UCSD-AML1 (cell line): ENCODE results near the gene PPP1R11.

Experiments
- DNase-seq: peaks from one replicate; lab custom pipeline; 2025; ENCODE audit not compliant: unreplicated experiment; lab: John Stamatoyannopoulos, UW

PPP1R11 gene

DNA sequence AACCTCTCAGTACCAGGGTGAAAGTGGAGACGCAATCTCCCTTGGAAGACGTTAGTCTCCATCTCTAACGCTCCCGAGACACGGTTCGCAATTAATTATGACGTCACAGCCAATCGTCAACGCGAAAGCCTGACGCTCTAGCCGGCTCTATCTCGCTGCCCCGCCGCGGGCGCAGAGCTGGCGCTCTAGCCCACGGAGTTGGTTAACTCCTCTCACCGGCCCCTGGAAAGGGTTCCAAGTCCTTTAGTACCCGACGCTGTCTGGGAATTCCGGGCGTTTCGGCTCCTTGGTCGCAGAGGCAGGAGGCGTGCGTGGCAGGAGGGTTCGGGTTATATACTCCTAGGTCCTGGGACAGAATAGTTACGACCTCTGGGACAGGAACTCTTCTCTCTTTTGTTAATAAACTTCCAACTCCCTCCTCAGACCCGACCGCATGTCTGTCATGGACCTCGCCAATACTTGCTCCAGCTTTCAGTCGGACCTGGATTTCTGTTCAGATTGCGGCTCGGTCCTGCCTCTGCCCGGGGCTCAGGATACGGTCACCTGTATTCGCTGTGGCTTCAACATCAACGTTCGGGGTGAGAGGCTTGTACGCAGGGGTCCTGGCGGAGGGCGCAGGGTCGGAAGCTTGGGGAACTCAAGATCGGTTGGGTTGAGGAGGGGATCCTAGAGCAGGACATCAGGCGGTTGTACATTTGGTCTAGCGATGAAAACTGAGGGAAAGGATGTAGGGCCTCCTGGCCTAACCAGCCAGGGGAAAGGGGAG lies 5.7 kb upstream of the PPP1R11 start, which contains the start of gene POLR1H:
Gene POLR1H, plus strand, starts transcription at position 174 of the 766 bp plus-strand sequence. Its CDS starts 260 bp downstream, at position 434.
- peak; percentile 90 for DNase-seq

DNA sequence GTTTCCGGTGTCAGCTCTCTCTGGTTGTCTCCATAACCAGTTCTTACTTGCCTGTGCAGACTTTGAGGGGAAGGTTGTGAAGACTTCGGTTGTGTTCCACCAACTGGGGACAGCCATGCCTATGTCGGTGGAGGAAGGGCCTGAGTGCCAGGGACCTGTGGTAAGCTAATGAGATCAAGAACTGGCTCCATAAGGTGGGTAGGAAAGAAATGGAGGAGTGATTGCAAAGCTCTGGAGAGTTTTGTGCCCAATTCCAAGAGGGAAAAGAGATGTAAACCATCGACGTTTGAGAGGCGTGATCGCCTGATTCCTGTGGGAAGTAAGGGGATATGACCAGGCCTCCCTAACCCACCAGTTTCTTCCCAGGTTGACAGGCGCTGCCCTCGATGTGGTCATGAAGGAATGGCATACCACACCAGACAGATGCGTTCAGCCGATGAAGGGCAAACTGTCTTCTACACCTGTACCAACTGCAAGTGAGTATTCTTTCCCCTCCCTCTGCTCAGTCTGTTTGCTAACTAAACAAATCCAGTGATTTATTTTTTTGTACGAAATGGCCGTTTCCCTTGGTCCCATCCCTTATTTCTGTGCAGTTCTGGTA lies 5.0 kb upstream of the PPP1R11 start:
- no peak for DNase-seq

DNA sequence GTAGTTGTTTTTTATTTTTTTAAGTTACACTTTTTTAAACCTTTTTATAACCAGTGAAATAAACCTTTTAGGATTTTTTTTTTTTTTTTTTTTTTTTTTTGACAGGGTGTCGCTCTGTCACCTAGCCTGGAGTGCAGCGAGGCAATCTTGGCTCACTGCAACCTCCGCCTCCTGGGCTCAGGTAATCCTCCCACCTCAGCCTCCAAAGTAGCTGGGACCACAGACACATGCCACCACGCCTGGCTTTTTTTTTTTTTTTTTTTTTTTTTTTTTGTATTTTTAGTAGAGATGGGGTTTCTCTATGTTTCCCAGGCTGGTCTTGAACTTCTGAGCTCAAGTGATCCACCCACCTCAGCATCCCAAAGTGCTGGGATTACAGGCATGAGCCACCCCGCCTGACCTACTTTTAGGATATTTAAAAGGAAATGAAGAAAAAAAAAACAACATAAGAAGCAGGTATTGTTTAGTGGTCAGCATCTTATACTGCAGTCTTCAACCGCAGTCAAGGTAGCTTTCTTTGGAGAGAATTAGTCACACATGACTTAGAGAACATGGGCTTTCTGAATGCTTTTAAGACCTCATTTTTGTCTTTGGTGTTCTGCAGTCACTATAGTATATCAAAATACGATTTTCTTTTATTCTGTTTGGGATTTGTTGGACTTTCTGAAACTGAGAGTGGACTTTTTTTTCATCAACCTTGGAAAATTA lies 4.4 kb upstream of the PPP1R11 start:
- DNase-seq: no peak

DNA sequence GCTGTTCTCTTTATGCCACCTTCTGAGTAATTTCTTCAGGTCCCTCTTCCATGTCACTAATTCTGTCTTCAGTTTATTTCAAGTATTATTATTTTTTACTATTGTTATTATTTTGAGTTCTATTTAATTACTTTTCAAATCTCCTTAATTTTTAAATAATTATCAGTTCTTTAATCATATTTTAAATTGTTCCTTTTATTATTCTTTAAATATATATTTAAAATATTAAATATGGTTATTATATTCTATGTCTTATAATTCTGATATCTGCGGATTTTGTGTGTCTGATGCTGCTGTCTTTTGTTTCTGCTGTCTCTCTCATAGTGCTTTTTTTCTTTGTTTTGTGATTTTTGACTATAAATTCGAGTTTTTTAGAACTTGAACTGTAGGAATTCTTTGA lies 3.7 kb upstream of the PPP1R11 start:
- DNase-seq: no peak

DNA sequence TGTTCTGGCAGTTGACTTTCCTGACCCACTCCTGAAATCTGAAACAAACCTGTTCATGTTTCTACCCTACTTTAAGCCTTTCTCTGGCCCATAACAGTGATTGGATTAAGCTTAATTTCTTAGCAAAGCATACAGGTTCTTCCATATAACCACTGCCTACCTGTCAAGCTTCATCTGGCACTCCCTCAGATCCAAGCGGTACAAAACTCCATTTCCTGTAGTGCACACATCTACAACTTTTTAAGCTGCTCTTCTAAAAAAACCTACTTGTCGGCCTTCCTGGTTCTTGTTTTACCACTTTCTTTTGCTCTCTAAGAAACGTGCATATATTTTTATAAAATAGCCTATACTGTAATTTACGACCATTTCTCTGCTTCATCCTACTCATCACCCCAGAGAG lies 916 bp upstream of the PPP1R11 start:
- no peak for DNase-seq

DNA sequence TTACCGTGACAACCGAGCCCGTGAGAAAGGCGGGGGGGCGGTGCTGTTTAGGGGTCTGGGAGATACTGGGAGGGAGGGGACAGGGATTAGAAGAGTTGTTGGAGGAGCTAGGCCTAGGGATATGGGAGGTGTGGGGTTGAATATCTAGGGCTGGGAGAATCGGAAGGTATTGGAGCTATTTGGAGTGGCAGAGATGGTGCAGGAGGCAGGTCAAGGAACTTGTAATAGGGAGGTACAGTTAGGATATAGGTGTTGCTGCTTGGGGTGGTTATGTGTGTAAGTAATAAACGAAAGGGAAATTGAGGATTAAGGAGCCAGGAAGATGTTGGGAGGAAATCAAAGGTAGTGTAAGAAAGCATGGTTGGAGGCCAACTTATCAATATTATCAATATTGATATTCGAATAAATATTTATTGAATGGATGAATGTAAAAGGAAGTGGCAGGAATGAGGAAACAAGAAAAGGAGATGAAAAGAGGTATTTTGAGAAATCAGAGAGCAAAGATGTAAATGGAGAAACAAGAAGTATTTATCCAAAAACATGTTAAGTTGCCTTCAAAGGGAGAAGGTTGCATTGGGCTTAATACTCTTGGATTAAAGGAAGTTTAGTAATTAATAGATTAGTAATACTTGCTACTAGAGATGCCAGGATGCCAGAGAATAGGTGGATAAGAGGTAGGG lies 602 bp downstream of the PPP1R11 start:
- no peak for DNase-seq

DNA sequence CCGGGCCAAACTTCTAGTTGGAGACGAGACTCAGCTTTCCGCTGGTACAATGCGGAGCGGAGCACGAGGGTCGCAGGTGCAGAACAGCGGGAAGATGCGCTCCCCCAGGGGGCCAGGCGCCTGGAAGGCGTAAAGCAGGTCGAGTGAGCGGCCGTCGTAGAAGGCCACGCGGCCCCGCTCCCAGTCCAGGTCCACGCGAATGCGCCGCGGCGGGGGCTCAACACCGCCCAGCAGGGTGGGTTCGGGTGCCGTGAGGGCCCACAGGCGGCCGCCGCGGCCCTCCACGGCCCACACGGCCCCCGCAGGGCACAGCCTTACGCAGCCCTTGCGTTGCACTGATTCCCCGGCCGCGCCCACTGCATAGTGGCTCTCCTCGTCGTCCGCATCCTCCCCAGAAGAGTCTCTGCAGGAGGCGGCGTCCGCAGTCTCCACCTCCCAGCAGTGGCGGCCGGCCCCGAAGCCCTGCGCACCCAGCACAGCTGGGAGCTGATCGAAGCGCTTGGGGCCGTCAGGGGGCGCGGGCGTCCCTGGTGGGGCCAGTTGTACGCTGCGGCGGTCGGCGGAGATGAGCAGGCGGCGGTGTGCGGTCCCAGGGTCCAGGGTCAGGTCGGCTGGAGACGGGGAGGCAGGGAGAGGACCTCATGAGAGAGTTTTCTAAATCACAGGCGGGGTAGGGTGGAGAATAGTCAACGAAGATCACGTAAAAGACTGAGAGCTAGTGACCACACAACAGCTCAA lies 4.3 kb downstream of the PPP1R11 start:
- DNase-seq: no peak

DNA sequence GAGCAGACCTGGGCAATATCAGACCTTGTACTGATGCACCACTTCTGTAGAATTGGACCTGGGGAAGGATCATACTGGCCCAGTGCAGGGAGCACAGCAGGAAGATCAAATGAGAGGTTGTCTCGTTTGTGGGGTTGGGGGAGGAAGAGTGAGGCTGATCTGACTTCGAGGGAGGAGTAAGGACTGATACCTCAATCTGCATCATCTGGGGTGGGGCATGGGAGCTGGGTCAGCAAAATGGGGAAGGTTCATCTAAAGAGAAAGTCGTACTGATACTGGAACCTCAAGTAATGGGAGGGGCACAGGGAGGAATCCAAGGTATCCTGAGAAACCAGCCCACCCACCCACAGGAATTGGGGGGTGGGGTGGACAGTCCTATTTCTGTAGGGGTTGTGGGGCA lies 4.9 kb downstream of the PPP1R11 start:
- DNase-seq: no peak

DNA sequence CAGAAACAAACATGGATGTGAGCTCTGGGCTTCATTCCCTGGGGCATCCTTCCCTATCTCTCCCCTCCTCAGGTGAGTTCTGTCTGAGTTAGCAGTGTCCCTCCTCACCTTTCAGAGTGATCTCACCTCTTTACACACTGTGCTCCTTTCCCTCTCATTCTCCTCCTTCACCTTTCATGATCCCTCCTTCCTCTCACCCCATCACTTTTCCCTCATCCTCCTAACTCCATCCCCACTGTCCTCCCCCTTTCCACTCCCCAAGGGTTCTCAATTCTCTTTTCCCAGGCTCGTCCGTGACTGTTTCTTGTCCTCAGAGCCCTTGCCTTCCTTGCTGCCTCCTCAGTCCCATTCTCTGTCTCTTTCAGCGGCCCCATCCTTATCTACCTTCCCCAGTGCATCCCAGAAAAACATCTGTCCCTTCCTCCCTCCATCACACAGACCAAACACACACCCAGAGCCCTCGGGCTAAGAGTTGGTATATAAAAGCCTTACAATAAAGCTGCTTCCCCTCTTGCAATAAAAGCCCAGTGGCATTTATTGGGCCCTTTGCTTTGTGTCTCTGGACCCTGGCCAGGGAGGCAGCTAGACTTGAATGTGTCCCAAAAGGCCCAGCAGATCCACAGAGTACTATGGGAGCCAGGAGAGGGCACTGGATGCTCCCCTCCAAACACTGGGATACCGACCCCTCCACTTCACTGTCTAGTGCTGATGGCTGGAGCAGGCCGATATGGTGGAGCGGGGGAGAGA lies 6.7 kb downstream of the PPP1R11 start:
- DNase-seq: no peak

DNA sequence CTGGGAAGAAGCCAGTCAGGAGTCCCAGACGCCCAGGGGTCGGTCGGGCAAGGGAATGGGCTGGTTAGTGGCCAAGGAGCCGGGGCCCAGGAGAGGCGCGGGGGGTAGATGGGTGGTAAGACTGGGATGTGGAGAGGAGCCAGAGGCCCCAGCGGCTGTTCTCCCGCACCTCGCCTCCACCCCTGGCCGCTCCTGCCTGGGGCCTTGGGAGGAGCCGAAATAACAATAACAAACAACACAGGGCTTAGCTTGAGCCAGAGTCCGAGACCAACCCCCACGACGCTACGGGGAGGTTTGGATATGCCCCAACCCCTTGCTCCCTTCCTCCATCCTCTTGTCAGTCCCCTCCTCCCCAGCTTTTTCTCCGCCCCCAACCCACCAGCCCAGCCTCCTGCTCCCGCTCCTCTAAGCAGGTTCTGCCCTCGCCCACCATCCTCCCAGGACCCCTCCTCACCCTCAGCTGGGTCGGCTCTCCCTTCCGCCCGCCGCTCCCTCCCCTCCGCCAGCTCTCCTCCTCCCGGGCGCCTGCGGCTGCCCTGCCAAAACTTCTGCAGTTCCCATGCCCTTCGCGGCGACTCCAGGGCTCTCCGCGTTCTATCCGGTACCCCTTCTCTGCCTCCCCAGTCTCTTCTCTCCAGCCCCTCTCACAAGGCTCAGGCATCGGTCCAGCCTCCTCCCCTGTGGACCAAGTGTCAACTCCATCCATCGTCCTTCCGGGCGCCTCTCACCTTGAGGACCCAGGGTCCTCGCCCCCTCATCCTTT lies 7.5 kb downstream of the PPP1R11 start:
- no peak for DNase-seq

DNA sequence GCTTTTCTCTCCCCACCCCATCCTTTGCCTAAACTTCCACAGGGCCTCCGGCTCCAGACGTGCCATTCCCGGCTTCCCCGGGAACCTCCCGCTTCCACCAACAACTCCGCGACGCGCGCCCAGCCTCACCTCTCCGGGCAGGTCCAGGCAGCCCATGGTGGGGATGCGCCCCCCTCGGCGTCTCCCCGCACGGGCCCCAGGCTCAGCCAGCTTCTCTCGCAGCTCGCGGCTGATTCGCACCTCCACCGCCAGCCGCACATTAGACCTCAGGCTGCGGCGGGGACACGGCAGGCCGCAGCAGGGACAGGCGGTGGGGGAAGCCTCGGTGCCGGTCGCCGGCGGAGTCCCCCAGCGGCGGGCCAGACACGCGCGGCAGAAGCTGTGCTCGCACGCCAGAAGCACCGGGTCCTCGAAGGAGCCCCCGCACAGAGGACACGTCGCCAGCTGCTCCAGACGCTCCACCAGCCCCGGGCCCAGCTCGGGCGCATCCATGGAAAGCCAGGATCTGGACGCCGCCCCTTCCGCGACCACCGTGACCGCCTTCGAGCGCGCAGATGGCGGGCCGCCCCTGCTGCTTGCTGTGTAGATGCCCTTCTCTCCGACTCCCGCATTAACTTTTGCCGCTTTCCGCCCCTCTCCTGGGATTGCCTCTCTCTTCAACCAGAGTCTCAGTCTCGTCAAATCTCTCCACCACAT lies 8.2 kb downstream of the PPP1R11 start, which contains the start of gene RNF39:
Gene RNF39, minus strand, starts transcription at position 676 of the 696 bp plus-strand sequence. Its CDS starts 184 bp downstream, at position 492.
- no peak for DNase-seq

DNA sequence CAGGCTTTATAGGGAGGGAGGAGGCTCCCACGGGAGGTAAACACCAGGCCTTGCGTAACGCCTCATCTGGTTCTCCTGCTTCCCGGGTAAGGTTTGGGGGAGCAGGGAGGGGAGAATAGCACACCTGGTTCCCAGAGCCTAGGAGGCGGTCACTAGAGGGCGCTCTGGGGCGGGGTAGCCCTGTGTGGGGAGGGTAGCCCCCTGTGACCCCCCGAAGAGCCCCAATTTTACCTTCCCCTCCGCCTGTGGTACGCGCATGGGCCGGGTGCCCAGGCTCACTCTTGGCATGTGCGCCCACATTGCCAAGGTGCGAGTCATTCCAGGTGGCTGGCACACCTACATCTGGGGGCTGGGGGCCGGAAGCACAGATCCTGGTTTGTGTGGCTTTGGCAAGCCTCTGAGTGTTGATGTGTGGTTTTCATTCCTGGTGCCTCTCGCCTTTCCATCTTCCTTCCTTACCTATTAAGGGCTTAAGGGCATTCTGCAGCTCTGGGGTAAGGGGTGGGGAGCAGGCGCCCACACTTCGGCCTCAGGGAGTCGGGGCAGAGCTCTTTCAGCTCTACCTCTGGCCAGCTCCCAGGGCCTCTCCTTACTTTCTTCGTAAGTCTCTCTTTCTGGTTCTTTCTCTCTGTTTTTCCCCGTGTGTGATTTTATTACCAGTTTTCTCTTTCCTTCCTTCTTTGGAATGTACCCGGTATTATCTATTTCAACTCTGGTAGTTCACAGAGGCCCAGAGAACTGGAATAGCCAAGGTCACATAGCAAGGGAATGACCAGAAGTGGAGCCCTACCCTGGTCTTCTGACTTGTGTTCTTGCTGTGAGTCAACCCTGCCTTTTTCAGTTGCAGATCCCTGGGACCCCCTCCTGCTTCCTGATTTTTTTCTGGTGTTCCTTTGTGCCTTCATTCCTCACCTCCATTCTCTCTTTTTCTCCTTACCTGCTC lies 9.1 kb downstream of the PPP1R11 start:
- no peak for DNase-seq

DNA sequence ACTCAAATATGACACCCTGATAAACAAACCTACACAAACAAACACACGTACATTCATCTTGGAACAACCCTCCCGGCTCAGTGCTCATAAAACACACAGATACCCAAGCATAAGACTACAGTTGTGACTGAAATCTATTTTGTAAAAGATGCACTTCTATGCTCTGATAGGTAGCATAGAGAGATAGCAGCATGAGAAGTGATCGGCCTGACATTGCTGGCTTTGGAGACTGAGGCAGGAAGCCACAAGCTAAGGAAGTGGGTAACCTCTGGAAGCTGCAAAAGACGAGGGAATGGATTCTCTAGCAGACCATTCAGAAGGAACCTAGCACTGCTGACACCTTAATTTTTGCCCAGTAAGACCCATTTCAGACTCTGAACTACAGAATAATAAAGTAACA lies 10.2 kb downstream of the PPP1R11 start:
- no peak for DNase-seq

DNA sequence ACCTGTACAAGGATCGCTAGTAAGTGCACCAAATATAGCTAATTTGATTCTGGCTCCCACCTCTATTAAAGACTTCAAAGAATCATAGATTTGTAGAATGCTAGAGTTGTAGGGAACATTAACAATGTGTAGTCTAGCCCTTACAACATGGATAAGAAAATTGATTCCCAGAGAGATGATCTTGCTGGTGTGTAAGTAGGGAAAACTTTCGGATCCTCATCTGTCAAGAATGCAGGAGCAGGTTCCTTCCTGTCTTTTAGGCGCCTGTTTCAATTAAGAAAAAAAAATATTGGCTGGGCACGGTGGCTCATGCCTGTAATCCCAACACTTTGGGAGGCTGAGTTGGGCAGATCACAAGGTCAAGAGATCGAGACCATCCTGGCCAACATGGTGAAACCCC lies 20.9 kb downstream of the PPP1R11 start:
- no peak for DNase-seq

DNA sequence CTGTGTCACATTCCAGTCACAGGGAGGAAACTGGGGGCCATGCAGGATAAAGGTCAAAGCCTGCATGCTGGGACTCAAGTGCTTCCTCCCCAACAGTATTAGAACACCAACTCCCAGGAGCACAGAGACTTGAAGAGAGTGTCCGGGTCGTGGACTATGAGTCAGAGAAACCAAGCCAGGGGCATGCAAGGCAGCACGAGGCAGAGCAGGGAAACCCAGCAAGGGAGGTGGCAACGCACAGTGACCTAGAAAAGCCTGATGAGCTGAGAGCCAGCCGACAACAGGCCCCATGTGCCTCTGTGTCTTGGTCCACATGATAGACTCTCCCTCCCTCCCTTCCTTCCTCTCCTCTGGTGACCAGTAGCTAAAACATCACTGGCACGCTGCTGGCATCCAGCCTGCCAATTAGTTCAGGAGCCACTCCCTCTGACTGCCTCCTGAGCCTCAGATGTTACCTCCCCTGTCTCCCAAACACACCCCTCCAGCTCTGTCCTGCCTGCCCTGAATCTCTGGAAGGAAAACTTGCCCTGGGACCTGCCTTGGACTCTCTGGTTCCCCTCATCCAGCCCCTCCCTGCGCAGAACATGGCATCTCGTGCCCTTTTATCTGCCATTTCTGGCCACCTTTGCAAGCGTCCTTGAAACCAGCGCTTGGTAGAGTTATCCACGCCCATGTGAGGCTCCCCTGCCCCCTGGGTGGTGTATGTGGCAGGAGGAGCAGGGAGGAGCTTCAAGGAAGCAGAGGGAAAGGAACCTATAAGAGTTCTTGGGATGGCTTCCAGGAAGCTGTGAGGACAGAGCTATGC lies 24.8 kb downstream of the PPP1R11 start:
- no peak for DNase-seq

DNA sequence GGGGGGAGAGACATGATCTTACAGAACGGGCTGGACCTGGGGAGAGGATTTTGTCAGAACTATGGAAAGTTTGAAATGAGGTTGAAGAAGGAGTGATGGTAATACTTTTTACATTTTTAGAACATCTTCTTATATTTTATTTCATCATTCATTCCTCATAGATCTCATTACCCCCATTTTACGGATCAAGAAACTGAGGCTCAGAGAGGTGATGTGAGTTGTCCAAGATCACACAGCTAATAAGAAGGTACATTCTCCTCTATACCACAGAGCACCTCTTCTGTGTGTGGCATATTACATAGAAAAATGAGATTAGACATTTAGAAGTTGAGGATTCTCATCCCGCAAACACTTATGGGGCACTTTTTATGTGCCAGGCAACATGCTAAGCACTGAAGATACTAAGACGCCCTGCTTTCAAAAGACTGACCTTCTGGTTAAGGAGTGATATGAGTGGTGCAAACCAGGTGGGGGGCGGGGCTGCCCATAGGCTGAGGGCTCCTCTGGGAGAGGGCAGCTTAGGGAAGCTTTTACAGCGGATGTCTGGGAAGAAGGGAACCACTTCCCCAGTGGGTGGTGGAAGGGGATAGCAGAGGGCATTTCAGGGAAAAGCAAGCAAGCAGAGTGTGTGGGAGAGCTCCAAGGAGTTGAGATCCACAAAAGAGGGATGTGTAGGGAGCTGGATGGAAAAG lies 26.0 kb downstream of the PPP1R11 start:
- no peak for DNase-seq
